HG03139 (cell line): ENCODE measurements around the gene CYP46A1.
A peak's percentile ranks its signal among the peaks of the same experiment; 100 is the strongest.

Experiments used
- ATAC-seq: cut with Tn5 transposase; IDR thresholded peaks from one replicate; pipeline ENCODE4 v1.9.1; 2021; ENCODE audit not compliant: unreplicated experiment

CYP46A1 gene

GRCh38 chr14:99672506-99673304 lies 11.4 kb upstream of the CYP46A1 start:
- no peak for ATAC-seq

GRCh38 chr14:99673305-99674063 lies 10.6 kb upstream of the CYP46A1 start:
- ATAC-seq = no peak

DNA sequence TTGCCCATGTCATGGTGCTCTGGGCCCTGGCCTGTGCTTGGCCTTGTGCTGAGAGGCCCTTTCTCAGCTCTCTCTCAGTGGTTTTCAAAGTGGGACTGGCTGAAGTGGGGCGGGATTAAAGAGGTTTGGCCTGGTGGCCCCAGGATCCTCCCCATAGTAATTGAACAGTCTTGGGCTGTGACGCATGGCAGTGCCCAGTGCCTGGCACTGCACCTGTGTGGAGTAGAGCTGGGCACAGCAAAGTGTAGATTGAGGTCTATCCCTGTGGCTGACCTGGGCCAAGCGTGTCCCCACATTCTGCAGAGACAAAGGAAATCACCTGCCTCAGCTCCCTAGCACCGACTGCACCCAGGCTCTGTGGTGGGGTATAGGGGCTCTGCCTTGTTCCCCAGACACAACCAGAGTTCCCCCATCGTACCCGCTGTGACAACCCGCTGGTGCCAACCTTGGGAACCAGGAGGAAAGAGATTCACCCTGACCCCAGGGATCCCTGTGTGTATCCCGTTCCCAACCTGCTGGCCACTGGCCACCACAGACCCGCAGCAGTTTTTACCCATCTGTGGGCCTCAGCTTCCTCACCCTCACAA lies 9.9 kb upstream of the CYP46A1 start:
- ATAC-seq = no peak

GRCh38 chr14:99674776-99675381 lies 9.2 kb upstream of the CYP46A1 start:
- no peak for ATAC-seq

- no peak for ATAC-seq
Measured at GRCh38 chr14:99675382-99675835, 8.7 kb upstream of the CYP46A1 start.

DNA sequence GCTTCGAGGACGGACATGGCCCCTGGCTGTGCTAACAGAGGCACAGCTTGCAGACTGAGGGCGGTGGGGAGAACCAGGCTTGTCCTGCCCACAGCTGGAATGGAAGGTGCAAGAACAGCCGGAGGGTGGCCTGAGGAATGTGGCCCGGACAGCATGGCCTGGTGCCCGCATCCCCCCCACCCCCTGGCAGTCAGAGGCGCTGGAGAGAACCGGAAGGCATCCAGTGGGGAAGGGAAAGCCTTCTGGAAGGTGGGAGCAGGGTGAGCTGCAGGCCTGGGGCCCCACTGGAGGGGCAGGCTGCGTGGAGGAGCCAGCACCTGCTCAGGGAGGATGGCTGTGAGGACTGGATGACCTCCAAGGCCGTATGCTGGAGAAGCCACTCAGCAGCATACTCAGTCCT lies 8.1 kb upstream of the CYP46A1 start:
- no peak for ATAC-seq

GRCh38 chr14:99676657-99677056 lies 7.4 kb upstream of the CYP46A1 start:
- ATAC-seq = no peak

DNA sequence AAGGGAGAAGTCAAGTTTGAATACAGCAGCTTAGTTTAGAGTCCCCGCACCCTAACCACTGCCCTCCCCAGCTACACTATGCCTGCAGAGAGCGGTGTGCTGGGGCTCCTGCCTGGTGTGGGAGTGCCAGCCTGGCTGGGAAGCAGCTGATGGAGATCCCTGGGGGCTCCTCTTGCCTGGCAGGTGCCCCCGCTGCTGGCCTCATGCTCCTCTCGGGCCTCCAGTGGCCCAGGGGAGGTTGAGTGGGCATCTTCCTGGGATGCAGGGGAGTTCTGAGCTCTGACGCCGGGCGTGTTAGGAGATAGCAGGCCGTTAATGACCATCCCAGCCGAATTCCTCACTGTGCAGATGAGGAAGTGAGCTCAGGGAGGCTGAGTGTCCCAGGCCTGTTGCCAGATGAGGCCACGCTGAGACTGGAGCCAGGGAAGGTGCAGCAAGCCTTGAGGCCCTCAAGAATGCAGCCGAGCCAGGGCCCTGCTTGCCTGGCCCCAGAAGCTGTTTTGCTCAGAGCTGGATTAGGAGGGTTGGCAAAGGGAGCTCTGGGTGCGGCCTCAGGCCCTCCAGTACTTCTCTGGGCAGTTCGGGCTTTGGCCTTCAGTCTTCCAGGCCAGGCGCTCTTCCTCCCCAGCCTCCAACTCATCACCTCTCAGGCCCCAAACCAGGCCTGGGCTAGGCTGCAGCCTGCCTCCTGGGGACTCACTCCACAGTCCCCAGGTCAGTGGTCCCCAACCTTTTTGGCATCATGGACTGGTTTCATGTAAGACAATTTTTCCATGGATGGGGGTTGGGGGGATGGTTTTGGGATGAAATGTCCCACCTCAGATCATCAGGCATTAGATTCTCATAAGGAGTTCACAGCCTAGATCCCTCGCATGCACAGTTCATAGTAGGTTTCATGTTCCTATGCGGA lies 6.6 kb upstream of the CYP46A1 start:
- ATAC-seq = no peak

GRCh38 chr14:99678198-99678597 lies 5.9 kb upstream of the CYP46A1 start:
- ATAC-seq = no peak

DNA sequence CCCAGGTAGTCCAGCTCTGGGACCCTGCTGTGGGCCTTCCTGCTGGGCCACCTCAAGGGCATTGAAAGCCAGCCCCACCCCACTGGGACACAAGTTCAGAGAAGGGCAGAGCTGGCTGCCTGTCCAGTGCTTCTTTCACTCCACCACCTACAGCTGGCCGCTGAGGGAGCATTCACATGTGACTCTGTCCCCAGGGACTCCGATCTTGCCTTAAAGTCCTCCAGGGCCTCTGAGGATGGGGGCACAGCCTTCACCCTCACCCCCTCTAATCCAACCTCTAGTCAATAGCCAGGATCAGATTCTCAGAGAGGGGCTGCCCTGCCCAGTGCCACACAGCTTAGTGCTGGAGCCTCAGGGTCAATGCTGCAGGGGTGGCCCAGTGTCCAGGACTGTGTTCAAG lies 5.0 kb upstream of the CYP46A1 start:
- ATAC-seq = no peak

GRCh38 chr14:99679543-99679942 lies 4.6 kb upstream of the CYP46A1 start:
- ATAC-seq = no peak

- ATAC-seq = no peak
Measured at GRCh38 chr14:99679996-99680395, 4.1 kb upstream of the CYP46A1 start.

DNA sequence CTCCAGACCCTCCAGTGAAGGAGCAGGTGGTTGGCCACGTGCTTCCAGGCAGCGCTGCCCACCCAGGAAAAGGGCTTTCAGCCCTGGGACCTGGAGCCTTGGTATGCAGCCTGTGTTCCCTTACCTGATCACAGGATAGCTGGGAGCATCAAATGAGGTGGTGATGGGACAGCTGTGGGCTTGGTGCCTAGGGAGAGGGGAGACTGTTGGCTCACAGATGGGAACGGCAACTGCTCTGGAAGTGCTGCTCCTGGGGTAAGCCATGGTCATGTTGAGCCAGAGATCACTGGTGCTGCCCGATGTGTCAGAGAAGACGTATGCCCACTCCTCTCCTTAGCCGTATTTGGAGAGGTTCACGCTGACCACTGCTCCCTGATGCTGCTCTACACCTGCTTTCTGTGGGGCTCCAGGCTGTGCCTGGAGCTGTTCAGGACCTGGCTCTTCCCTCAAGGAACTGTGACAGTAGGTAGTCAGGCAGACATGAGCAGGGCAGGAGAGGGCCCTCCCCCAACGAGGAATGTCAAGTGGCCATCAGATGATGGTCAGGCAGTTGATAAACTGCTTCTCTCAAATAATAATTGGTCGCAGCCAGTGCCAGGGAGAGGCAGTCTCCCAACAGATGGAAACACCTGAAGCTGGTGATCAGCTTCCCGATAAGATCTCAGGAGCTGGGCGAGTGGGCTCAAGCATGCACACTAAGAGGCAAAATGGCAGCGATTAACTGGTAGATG lies 2.8 kb upstream of the CYP46A1 start:
- no peak for ATAC-seq

DNA sequence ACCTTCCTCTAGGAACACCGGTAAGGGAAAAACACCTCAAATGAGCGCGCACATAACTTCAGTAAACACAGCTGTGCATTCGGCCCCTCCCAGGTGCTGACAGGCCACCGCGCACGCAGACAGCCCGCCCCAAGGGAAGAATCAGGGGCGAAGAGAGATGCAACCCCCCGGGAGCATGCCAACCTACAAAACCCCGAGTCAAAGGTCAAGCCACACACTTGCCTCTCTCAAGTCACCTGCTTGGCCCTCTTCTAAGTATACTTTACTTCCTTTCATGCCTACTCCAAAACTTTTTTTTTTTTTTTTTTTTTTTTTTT lies 2.3 kb upstream of the CYP46A1 start:
- no peak for ATAC-seq

DNA sequence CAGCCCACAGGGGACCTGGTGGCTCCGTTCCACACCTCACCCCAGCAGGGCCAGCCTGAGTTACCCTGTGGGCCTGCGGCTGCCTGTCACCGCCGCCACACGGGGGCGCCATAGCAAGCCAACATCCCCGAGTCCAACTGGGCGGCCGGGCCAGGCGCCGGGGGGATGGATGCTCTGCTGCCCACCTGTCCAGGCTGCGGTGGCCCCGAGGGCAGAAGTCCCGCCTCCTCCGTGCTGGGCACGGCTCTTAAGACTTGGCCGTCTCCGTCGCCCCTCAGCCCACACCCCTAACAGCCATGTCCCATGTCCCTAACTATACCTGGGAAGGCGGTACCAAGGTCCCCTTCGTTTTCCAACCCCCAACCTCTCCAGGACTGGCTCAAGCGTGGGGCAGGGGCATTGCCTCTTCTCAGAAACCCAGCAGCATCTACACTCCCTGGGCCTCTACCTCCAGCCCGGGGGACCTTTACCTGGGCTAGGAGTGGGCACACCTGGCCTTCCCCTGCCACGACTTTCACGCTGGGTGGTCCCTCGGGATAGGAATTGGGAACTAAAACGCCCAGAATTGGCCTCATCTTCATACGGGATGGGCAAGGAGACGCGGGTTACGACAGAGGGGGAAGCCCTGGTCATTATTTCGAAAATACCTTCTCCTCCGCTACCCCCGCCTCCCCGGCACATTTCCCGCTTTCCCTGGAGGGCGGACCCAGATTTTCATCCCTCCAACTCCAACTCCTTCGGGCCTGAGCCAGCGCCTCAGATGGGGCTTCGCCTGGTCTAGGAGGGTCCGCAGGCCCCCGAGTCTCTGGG lies 1.1 kb upstream of the CYP46A1 start:
- ATAC-seq = peak; percentile 23

- ATAC-seq = no peak
Measured at GRCh38 chr14:99684410-99684934, 374 bp downstream of the CYP46A1 start.

GRCh38 chr14:99685151-99685591 lies 1.1 kb downstream of the CYP46A1 start:
- ATAC-seq = no peak

DNA sequence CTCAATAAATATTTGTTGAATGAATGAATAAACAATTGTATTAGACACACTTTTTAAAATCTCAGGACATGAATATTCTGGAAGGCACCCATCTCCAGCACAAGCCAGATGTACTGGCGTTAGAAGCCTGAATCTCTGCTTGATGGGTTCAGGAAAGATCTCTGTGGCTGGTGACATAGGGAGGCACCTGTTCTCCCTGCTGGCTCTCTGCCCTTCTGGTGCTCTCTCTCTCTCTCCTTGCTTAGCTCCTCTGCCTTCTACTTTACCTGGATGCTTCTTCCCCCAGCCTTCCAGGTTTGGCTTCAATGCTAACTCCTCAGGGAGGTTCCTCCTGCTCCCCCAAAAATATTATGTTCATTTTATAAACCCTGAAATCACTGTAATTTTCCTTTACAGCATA lies 1.5 kb downstream of the CYP46A1 start:
- no peak for ATAC-seq
